HepG2 (cell line): ENCODE results near the gene GJD3. TPM values are rescaled to one million over a fixed set of nuclear protein-coding genes. Genes with fewer than 3 reads are reported as not detected.

Source experiments
- ATAC-seq: fragments of 200-7000 bp; cut with Tn5 transposase; 3 replicates; pipeline ENCODE4 v1.9.1; 2020; ENCODE audit warnings: mild to moderate bottlenecking, moderate library complexity
- BruUV-seq: library from RNA; stranded (reverse); fragments of 400-500 nt; replicated peaks from 2 replicates; lab custom pipeline; 2021; lab: Mats Ljungman, UMichigan
- CTCF ChIA-PET: fragments of 300-600 bp; formaldehyde crosslinking; extraction: SDS; loops from one replicate; lab custom pipeline; 2021; ENCODE audit warnings: low total read pairs, inconsistent platforms, low intra/inter-chr PET ratio; lab: Yijun Ruan, JAX
- POLR2A ChIA-PET: fragments of 350-600 bp; sonication (Branson Sonifier 250); formaldehyde crosslinking; loops from one replicate; lab custom pipeline; 2020; ENCODE audit warnings: antibody characterized with exemption, inconsistent platforms; lab: Yijun Ruan, JAX
- DNase-seq: peaks from one replicate; pipeline ENCODE4 v3.0.0-alpha.2; 2015; ENCODE audit warnings: low spot score
- FAIRE-seq: peaks from 3 replicates; lab custom pipeline; 2011; peaks lifted over from hg19 to GRCh38; lab: Jason Lieb, UNC
- H2AFZ ChIP-seq: one replicate; pipeline ENCODE4 v1.6.1; 2011; ENCODE audit warnings: low read length, inconsistent platforms
- H3K27ac ChIP-seq: fragments of 300-600 bp; 3 replicates; pipeline ENCODE4 v1.8.0; 2011; ENCODE audit warnings: mixed run types, mild to moderate bottlenecking, mixed read lengths, low read length, inconsistent platforms; ENCODE audit not compliant: insufficient read depth; ENCODE audit errors: extremely low read length
- H3K27me3 ChIP-seq, 2 experiments: fragments of 200-600 bp in 1 of 2; 2 replicates in 1 of 2; 3 replicates in 1 of 2; pipeline versions ENCODE4 v1.6.0 to v1.8.0; 2011; ENCODE audit warnings: low read length in 2 of 2, mild to moderate bottlenecking in 2 of 2, moderate library complexity in 2 of 2, inconsistent platforms in 1 of 2; ENCODE audit not compliant: insufficient read depth in 2 of 2, control insufficient read depth in 1 of 2
- H3K36me3 ChIP-seq, 2 experiments: fragments of 200-600 bp in 1 of 2; replicated peaks in 1 of 2; 2 replicates in 1 of 2; 3 replicates in 1 of 2; pipeline versions ENCODE4 v1.5.1 to v1.8.0; 2011; ENCODE audit warnings: low read length in 2 of 2, inconsistent platforms in 1 of 2; ENCODE audit not compliant: insufficient read depth in 2 of 2, control insufficient read depth in 1 of 2
- H3K4me1 ChIP-seq: 2 replicates; pipeline ENCODE4 v1.5.1; 2012; ENCODE audit warnings: low read length, inconsistent platforms; ENCODE audit not compliant: insufficient read depth
- H3K4me2 ChIP-seq: 2 replicates; pipeline ENCODE4 v1.6.0; 2011; ENCODE audit warnings: low read depth, low read length, inconsistent platforms
- H3K4me3 ChIP-seq, 3 experiments: fragments of 200-600 bp in 1 of 3; sonication (generic), shearing (Covaris generic) in 1 of 3; replicated peaks in 1 of 3; 2 replicates each; pipeline ENCODE4 v1.5.1; 2011 to 2016; ENCODE audit warnings: low read length in 3 of 3, inconsistent platforms in 2 of 3, low read depth in 2 of 3, mild to moderate bottlenecking in 2 of 3, control low read depth in 1 of 3, mixed read lengths in 1 of 3; ENCODE audit not compliant: insufficient read depth in 1 of 3
- H3K79me2 ChIP-seq: one replicate; pipeline ENCODE4 v1.6.1; 2011; ENCODE audit warnings: low read length, inconsistent platforms; ENCODE audit not compliant: insufficient read depth
- H3K9ac ChIP-seq: 2 replicates; pipeline ENCODE4 v1.6.0; 2011; ENCODE audit warnings: mild to moderate bottlenecking, low read depth, low read length, inconsistent platforms; ENCODE audit not compliant: insufficient read depth
- H3K9me3 ChIP-seq: 2 replicates; pipeline ENCODE4 v1.5.1; 2012; ENCODE audit warnings: mild to moderate bottlenecking, low read length
- H4K20me1 ChIP-seq: 2 replicates; pipeline ENCODE4 v1.6.0; 2011; ENCODE audit warnings: inconsistent platforms, mild to moderate bottlenecking, low read length, moderate library complexity; ENCODE audit not compliant: insufficient read depth
- CAMTA2 ChIP-seq: sonication (generic); formaldehyde crosslinking; IDR thresholded peaks from 2 replicates; pipeline ENCODE4 v1.4.0; 2020; ENCODE audit warnings: mild to moderate bottlenecking, missing genetic modification reagents, borderline replicate concordance
- HNRNPL ChIP-seq: fragments of 200-400 bp; formaldehyde crosslinking; IDR thresholded peaks from 2 replicates; pipeline ENCODE4 v1.6.1; 2017; ENCODE audit warnings: mild to moderate bottlenecking, low read depth, low read length
- SNRNP70 ChIP-seq: fragments of 200-400 bp; formaldehyde crosslinking; IDR thresholded peaks from 2 replicates; pipeline ENCODE4 v1.6.1; 2017; ENCODE audit warnings: mild to moderate bottlenecking, low read depth, low read length, moderate library complexity
- TBX3 ChIP-seq: fragments of 450-650 bp; IDR thresholded peaks from 2 replicates; pipeline ENCODE4 v1.6.1; 2017; ENCODE audit warnings: antibody characterized with exemption, mild to moderate bottlenecking, inconsistent platforms, borderline replicate concordance
- WGBS: methylation state at CpG from one replicate; pipeline ENCODE4 v1.1.6; 2017; ENCODE audit warnings: low lambda C conversion rate; 5-methylcytosine and 5-hydroxymethylcytosine counted together
- in situ Hi-C: cut with HindIII; loops from 2 replicates; pipeline ENCODE4 v1.10.0; 2017; ENCODE audit warnings: low pct_unique_long_range_greater_than_20kb; ENCODE audit not compliant: extremely low pct_ligation_motif_present
- intact Hi-C: fragments of 100-400 bp; cut with micrococcal nuclease; formaldehyde crosslinking; loops from one replicate; pipeline ENCODE4 v1.10.0; 2022; ENCODE audit not compliant: unreplicated experiment
- polyA plus RNA-seq, 8 experiments: library from polyadenylated mRNA; depleted of rRNA in 3 of 8; stranded (reverse) in 7 of 8; unstranded in 1 of 8; fragments of >200 nt; fragmentation: Illumina TruSeq in 4 of 8; extraction: Trizol in 4 of 8; gene quantifications; 2 replicates each; pipeline versions ENCODE4 v1.2.1 to v1.2.3, GENCODE V29; 2011 to 2016; ENCODE audit warnings: low read depth in 4 of 8, missing spikeins in 1 of 8, mixed read lengths in 1 of 8; ENCODE audit not compliant: insufficient read depth in 1 of 8
- total RNA-seq, 5 experiments: library from RNA; depleted of rRNA; stranded (reverse); fragments of >200 nt; fragmentation: Illumina TruSeq; extraction: Trizol; gene quantifications; 2 replicates each; pipeline ENCODE4 v1.2.3, GENCODE V29; 2016; ENCODE audit warnings: low read depth in 1 of 5

The GJD3 gene
- total and polyA plus RNA-seq, 2 of the 13 experiments (the other 11 are each of a cell fraction or from before 2014, with no cell fraction given): not detected

- POLR2A ChIA-PET: interaction anchor here (0.9 to 1.1 kb wide), 2 partner anchors 11 to 20 kb away, joined by 4 read pairs; no protein-coding TSS in a partner anchor
- H3K4me3 ChIP-seq: no peak overlapping the region; a peak in 1 of 6 replicates
- H3K27me3 ChIP-seq: no peaks in the 10 kb centered on the region; a peak in 1 of 5 replicates
- no peak overlapping the region for H3K4me2 ChIP-seq
- ATAC-seq (no peak), DNase-seq (no peak), FAIRE-seq (no peak)
- peaks cover 86% of the 10 kb centered on the region for H3K4me1 ChIP-seq
- H3K27ac ChIP-seq: no peak overlapping the region
- CTCF ChIA-PET: no interaction called here
- TF ChIP-seq TBX3 (no peak), SNRNP70 (no peak)
- 90% methylated on average over 15 of the region's 19 CpGs for WGBS
- H2AFZ ChIP-seq: no peak overlapping the region
- H4K20me1 ChIP-seq: peaks cover 19% of the 10 kb centered on the region; the same call in 1 of the 2 replicates
- no peak overlapping the region for H3K9ac ChIP-seq
- peaks cover 31% of the 10 kb centered on the region for H3K79me2 ChIP-seq
- intact Hi-C loops (no loop called here), in situ Hi-C loops (no loop called here)
- no peaks in the 10 kb centered on the region for H3K36me3 ChIP-seq
- no peaks in the 10 kb centered on the region for H3K9me3 ChIP-seq
- BruUV-seq: no TSS peak
Measured at GRCh38 chr17:40320756-40321523, 43.6 kb downstream of the GJD3 start.

- CTCF ChIA-PET: no interaction called here
- H3K4me3 ChIP-seq: peak overlapping the region in 1 of 3 experiments; percentile 95; a peak in 1 of 6 replicates
- ATAC-seq (no peak), DNase-seq (no peak), FAIRE-seq (no peak)
- H2AFZ ChIP-seq: no peak overlapping the region
- 82% methylated on average over 11 of the region's 11 CpGs for WGBS
- intact Hi-C loops (no loop called here), in situ Hi-C loops (loop anchor here (5.0 kb wide), 2 partner anchors 32 to 97 kb away; partner anchors contain the start of gene TOP2A)
- peaks cover 14% of the 10 kb centered on the region; the same call in 1 of the 2 replicates for H4K20me1 ChIP-seq
- H3K9me3 ChIP-seq: no peaks in the 10 kb centered on the region
- no peak overlapping the region for H3K27ac ChIP-seq
- POLR2A ChIA-PET: interaction anchor here (0.6 to 3.8 kb wide), 6 partner anchors 8 to 25 kb away, joined by 3 to 33 read pairs (median 5); no protein-coding TSS in a partner anchor
- no peak for TF ChIP-seq CAMTA2 (CRISPR knock-in tag)
- 0 out of 2 replicates have a peak, but pooled peaks have one; percentile 28 for TF ChIP-seq HNRNPL
- H3K9ac ChIP-seq: no peak overlapping the region
- BruUV-seq: no TSS peak
- H3K27me3 ChIP-seq: no peaks in the 10 kb centered on the region; a peak in 1 of 5 replicates
- peaks cover 31% of the 10 kb centered on the region for H3K79me2 ChIP-seq
- H3K36me3 ChIP-seq: no peaks in the 10 kb centered on the region
- peaks cover 86% of the 10 kb centered on the region for H3K4me1 ChIP-seq
- H3K4me2 ChIP-seq: peak overlapping the region; percentile 100; the same call in 1 of the 2 replicates
Measured at GRCh38 chr17:40319651-40320540, 44.6 kb downstream of the GJD3 start.
